Bronchial epithelial cell (primary cell): ENCODE results near the gene GSC. TPM values are rescaled to one million over a fixed set of nuclear protein-coding genes. Genes with fewer than 3 reads are reported as not detected.
"Not testable (repeated sequence)": the region's sequence is repeated elsewhere in the genome, so short reads cannot be mapped to it uniquely, and the experiment has no call there.

ENCODE experiments used
- DNase-seq: peaks from one replicate; pipeline ENCODE4 v3.0.0-alpha.2; 2010; ENCODE audit warnings: low read depth
- FAIRE-seq: peaks from 2 replicates; lab custom pipeline; 2011; peaks lifted over from hg19 to GRCh38; lab: Jason Lieb, UNC
- H3K27me3 ChIP-seq: 2 replicates; pipeline ENCODE4 v1.5.1; 2011; ENCODE audit warnings: low read length; ENCODE audit not compliant: control insufficient read depth, insufficient read depth
- H3K36me3 ChIP-seq: 2 replicates; pipeline ENCODE4 v1.5.1; 2011; ENCODE audit warnings: low read length; ENCODE audit not compliant: control insufficient read depth, insufficient read depth
- H3K4me3 ChIP-seq: 2 replicates; pipeline ENCODE4 v1.5.1; 2011; ENCODE audit warnings: mild to moderate bottlenecking, low read depth, low read length, control low read depth
- CTCF ChIP-seq: IDR thresholded peaks from 2 replicates; pipeline ENCODE4 v1.5.1; 2011; ENCODE audit warnings: mild to moderate bottlenecking, moderate library complexity, low read length, control low read depth, inconsistent platforms; ENCODE audit not compliant: insufficient read depth, severe bottlenecking
- total RNA-seq: library from RNA; depleted of rRNA; stranded (reverse); fragments of >200 nt; gene quantifications from 2 replicates; pipeline ENCODE4 v1.2.1, GENCODE V29; 2014

Gene GSC
- total RNA-seq, 1 donor from 2014 or later, result not detected

GRCh38 chr14:94748667-94749347 lies 21.1 kb downstream of the GSC start:
- Histone ChIP-seq H3K4me3 (no peak overlapping the region), H3K27me3 (no peaks in the 10 kb centered on the region), H3K36me3 (no peaks in the 10 kb centered on the region)
- peak; percentile 29 for TF ChIP-seq CTCF
- DNase-seq, result peak; percentile 2
- FAIRE-seq, result no peak

DNA sequence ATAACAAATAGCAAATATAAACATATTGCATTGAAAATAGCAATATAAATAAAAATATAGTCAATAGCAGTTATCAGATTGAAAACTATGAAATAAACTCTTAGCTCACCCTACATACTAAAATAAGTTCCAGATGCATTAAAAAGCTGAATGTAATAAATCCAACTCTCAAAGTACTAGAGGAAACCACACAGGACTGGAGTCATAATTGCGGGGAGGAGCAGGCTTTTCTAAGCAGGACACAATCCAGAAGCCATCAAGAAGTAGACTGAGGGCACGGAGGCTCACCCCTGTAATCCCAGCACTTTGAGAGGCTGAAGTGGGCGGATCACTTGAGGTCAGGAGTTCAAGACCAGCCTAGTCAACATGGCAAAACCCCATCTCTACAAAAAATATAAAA lies 22.2 kb downstream of the GSC start:
- FAIRE-seq (no peak), DNase-seq (no peak)
- Histone ChIP-seq H3K36me3 (no peaks in the 10 kb centered on the region), H3K4me3 (no peak overlapping the region), H3K27me3 (no peaks in the 10 kb centered on the region)
- TF ChIP-seq CTCF, result no peak

GRCh38 chr14:94747153-94747552 lies 22.8 kb downstream of the GSC start:
- not testable (repeated sequence) for FAIRE-seq, H3K36me3 ChIP-seq, H3K4me3 ChIP-seq

DNA sequence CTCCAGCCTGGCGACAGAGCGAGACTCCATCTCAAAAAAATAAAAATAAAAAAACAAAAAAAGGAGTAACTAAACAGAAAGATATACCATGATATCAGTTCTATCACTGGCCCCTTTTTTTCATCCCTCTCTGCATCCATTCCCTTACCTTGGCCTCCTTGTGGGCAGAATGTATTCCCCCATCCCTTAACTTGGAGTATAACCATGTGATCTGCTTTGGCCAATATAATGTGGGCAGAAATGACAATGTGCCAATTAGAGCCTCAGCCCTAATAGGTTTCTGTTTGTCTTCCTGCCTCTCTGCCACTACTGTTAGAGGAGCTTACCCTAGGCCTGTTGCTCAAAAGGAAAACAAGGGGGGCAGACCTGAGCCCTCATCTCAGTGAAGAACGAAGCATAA lies 23.8 kb downstream of the GSC start:
- FAIRE-seq (no peak), DNase-seq (no peak)
- Histone ChIP-seq H3K36me3 (no peaks in the 10 kb centered on the region), H3K4me3 (no peak overlapping the region), H3K27me3 (no peaks in the 10 kb centered on the region)
- TF ChIP-seq CTCF, result no peak

More at GRCh38 chr14:94747153-94747552, 22.8 kb downstream of the GSC start:
- not testable (repeated sequence) for DNase-seq, H3K27me3 ChIP-seq

- no peaks in the 10 kb centered on the region for H3K36me3 ChIP-seq
- H3K4me3 ChIP-seq, result no peak overlapping the region
- no peak for FAIRE-seq
- no peak for DNase-seq
- TF ChIP-seq CTCF, result no peak
- no peaks in the 10 kb centered on the region for H3K27me3 ChIP-seq
These were observed 31.2 kb downstream of the GSC start for GRCh38 chr14:94738751-94739150.

- TF ChIP-seq CTCF, result no peak
- Histone ChIP-seq H3K4me3 (no peak overlapping the region), H3K36me3 (no peaks in the 10 kb centered on the region), H3K27me3 (no peaks in the 10 kb centered on the region)
- DNase-seq (no peak), FAIRE-seq (no peak)
These were observed 31.8 kb downstream of the GSC start for GRCh38 chr14:94738097-94738496.
